ENCODE data around the gene NPFFR1. TPM values are rescaled to one million over a fixed set of nuclear protein-coding genes. Genes with fewer than 3 reads are reported as not detected.
"Not testable (repeated sequence)": the region's sequence is repeated elsewhere in the genome, so short reads cannot be mapped to it uniquely, and the experiment has no call there.

Gene NPFFR1
- total RNA-seq, 1 experiment from 2014 or later, result not detected

GRCh38 chr10:70256463-70256862, 27.3 kb downstream of the NPFFR1 start:
- no peak for DNase-seq (ENCODE audit: low read depth)

GRCh38 chr10:70255329-70256299, 28.2 kb downstream of the NPFFR1 start:
- DNase-seq (ENCODE audit: low read depth), result peak; percentile 82

- no peak for DNase-seq (ENCODE audit: low read depth)
These were observed 29.0 kb downstream of the NPFFR1 start for GRCh38 chr10:70254778-70255328.

- no peak for DNase-seq (ENCODE audit: low read depth)
These were observed 29.7 kb downstream of the NPFFR1 start for GRCh38 chr10:70253878-70254765.

- no peak for DNase-seq (ENCODE audit: low read depth)
These were observed 32.7 kb downstream of the NPFFR1 start for GRCh38 chr10:70250961-70251680.

DNA sequence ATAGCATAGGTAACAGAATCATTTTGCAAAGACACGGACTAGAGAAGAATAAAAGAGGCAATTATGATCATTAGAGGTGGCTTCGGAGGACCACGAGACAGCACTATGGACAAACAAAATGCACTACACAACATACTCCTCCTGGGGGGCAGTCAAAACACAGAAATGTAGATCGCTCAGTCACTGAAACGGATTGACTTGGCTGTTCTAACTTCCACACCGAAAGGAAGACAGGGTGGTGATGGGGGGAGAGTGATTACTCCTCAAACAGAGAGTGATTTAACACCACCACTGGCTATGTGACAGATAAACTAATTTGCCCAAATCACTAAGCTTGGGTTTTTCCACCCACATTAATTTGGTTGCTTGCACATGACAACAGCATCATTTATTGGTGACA, 36.4 kb downstream of the NPFFR1 start:
- DNase-seq (ENCODE audit: low read depth), result no peak

GRCh38 chr10:70241081-70241480, 42.7 kb downstream of the NPFFR1 start:
- DNase-seq (ENCODE audit: low read depth), result no peak

DNA sequence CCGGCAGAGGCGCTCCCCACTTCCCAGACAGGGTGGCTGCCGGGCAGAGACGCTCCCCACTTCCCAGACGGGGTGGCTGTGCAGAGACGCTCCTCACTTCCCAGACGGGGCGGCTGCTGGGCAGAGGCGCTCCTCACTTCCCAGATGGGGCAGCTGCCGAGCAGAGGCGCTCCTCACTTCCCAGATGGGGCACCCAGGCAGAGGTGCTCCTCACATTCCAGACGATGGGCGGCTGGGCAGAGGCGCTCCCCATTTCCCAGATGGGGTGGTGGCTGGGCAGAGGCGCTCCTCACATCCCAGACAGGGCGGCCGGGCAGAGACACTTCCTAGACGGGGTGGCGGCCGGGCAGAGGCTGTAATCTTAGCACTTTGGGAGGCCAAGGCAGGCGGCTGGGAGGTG, 43.8 kb downstream of the NPFFR1 start:
- not testable (repeated sequence) for DNase-seq (ENCODE audit: low read depth)

DNA sequence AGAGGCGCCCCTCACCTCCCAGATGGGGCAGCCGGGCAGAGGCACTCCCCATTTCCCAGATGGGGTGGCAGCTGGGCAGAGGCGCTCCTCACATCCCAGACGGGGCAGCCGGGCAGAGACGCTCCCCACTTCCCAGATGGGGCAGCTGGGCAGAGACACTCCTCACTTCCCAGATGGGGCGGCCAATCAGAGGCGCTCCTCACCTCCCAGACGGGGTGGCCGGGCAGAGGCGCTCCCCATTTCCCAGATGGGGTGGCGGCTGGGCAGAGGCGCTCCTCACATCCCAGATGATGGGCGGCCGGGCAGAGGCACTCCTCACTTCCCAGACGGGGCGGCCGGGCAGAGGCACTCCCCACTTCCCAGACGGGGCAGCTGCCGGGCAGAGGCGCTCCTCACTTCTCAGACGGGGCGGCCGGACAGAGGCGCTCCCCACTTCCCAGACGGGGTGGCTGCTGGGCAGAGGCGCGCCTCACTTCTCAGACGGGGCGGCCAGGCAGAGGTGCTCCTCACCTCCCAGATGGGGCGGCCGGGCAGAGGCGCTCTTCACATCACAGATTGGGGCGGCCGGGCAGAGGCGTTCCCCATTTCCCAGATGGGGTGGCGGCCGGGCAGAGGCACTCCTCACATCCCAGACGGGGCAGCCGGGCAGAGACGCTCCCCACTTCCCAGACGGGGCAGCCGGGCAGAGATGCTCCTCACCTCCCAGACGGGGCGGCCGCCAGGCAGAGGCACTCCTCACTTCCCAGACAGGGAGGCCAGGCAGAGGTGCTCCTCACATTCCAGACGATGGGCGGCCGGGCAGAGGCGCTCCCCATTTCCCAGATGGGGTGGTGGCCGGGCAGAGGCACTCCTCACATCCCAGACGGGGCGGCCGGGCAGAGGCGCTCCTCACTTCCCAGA, 44.5 kb downstream of the NPFFR1 start:
- DNase-seq (ENCODE audit: low read depth), result not testable (repeated sequence)

DNA sequence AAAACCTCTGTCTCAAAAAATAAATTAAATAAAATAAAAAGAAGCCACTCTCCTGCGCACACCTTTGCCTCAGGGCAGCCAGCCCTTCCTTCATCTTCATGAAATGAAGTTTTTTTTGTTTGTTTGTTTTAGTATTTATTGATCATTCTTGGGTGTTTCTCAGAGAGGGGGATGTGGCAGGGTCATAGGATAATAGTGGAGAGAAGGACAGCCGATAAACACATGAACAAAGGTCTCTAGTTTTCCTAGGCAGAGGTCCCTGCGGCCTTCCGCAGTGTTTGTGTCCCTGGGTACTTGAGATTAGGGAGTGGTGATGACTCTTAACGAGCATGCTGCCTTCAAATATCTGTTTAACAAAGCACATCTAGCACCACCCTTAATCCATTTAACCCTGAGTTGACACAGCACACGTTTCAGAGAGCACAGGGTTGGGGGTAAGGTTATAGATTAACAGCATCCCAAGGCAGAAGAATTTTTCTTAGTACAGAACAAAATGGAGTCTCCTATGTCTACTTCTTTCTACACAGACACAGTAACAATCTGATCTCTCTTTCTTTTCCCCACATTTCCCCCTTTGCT, 45.8 kb downstream of the NPFFR1 start:
- not testable (repeated sequence) for DNase-seq (ENCODE audit: low read depth)

- peak; percentile 36 for DNase-seq (ENCODE audit: low read depth)
These were observed 48.9 kb downstream of the NPFFR1 start for GRCh38 chr10:70234668-70235447.

- DNase-seq (ENCODE audit: low read depth), result no peak
These were observed 49.9 kb downstream of the NPFFR1 start for GRCh38 chr10:70233939-70234300.

- DNase-seq (ENCODE audit: low read depth), result peak; percentile 90
These were observed 50.5 kb downstream of the NPFFR1 start, which contains the start of gene PPA1 for GRCh38 chr10:70233109-70233938. Gene PPA1 (minus strand): TSS chr10:70233429. CDS start chr10:70233327, 102 bp downstream.

- no peak for DNase-seq (ENCODE audit: low read depth)
These were observed 51.0 kb downstream of the NPFFR1 start for GRCh38 chr10:70232859-70233108.

DNA sequence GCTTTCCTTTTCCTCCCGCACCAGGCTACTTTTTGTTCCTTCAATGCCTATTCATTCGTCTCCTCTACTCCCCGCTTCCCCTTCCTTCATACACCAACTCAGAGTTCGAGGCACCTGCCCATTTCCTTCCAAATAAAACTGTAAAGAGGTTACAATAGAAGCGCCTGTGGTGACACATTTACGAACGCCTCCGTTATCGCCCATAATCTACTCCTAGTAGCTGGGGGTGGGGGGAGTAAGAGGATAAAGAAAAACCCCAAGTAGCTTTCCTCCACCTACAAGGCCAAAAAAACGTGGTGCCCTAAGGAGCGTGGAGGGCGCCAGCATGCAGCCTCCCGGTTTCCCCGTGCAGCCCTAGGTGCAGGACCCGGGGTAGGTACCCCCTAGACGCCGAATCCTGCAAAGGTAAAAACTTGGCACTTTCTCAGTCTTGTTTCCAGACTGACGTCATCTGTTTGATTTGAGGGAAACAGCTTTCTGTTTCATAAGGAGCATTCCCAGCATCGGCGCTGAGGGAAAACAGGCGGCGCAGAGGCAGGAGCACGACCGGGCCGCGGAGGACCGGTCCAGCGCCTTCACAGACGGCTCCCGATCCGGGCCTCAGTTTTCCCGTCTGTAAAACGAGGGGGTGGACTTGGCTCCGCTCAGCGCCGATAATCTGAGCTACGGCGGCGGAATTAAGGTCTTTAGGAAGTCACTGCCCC, 51.5 kb downstream of the NPFFR1 start:
- DNase-seq (ENCODE audit: low read depth), result peak; percentile 45

GRCh38 chr10:70228491-70228890, 55.3 kb downstream of the NPFFR1 start:
- DNase-seq (ENCODE audit: low read depth), result no peak

GRCh38 chr10:70227548-70228320, 56.1 kb downstream of the NPFFR1 start:
- no peak for DNase-seq (ENCODE audit: low read depth)

All from RPMI7951 (cell line).